ENCODE results near the gene SCT. TPM values are rescaled to one million over a fixed set of nuclear protein-coding genes. Genes with fewer than 3 reads are reported as not detected.
"Not testable (repeated sequence)": the region's sequence is repeated elsewhere in the genome, so short reads cannot be mapped to it uniquely, and the experiment has no call there.

The SCT gene
- total and polyA plus RNA-seq, 11 donors: 0.81 TPM; not detected in 10

- Histone ChIP-seq H3K27ac (no peak overlapping the region), H3K4me3 (no peak overlapping the region), H3K4me1 (no peaks in the 10 kb centered on the region), H3K9me3 (no peaks in the 10 kb centered on the region), H3K27me3 (no peaks in the 10 kb centered on the region), H3K36me3 (peaks cover 0 to 62% (median 27%) of the 10 kb centered on the region in 9 donors)
- DNase-seq (no peak), ATAC-seq (no peak)
- TF ChIP-seq CTCF (IDR thresholded peaks at IDR 0.05) (no peak), POLR2A (IDR thresholded peaks at IDR 0.05) (no peak)
- 89 to 95% (median 93%) methylated on average over 7 to 14 of the region's 14 CpGs for WGBS, 4 donors
- intact Hi-C loops (cut with DNase I): no loop called here
Observed at GRCh38 chr11:656426-656825, 29.4 kb upstream of the SCT start.

GRCh38 chr11:655036-655726 is 28.2 kb upstream of the SCT start:
- Histone ChIP-seq H3K27me3 (no peaks in the 10 kb centered on the region), H3K27ac (no peak overlapping the region), H3K4me3 (no peak overlapping the region), H3K36me3 (peaks cover 0 to 66% (median 32%) of the 10 kb centered on the region in 9 donors), H3K9me3 (no peaks in the 10 kb centered on the region), H3K4me1 (no peaks in the 10 kb centered on the region)
- ATAC-seq (peak in 1 of 4 donors; percentile 29), DNase-seq (no peak)
- intact Hi-C loops (cut with DNase I): no loop called here
- WGBS, 4 donors: 90 to 95% (median 92%) methylated on average over 30 of the region's 30 CpGs
- TF ChIP-seq POLR2A (IDR thresholded peaks at IDR 0.05) (no peak), CTCF (IDR thresholded peaks at IDR 0.05) (no peak)

- H3K27me3 ChIP-seq; ATAC-seq; H3K9me3 ChIP-seq; intact Hi-C loops (cut with DNase I); DNase-seq; H3K27ac ChIP-seq; H3K4me3 ChIP-seq; H3K4me1 ChIP-seq: not testable (repeated sequence)
- 91 to 99% (median 94%) methylated on average over 12 of the region's 12 CpGs for WGBS, 4 donors
- peaks cover 0 to 61% (median 34%) of the 10 kb centered on the region in 9 donors for H3K36me3 ChIP-seq
Observed at GRCh38 chr11:654444-654843, 27.5 kb upstream of the SCT start.

- Histone ChIP-seq H3K27ac (no peak overlapping the region), H3K4me1 (no peaks in the 10 kb centered on the region), H3K27me3 (no peaks in the 10 kb centered on the region), H3K4me3 (no peak overlapping the region), H3K9me3 (no peaks in the 10 kb centered on the region), H3K36me3 (peaks cover 0 to 57% (median 32%) of the 10 kb centered on the region in 9 donors)
- no peak for TF ChIP-seq POLR2A (IDR thresholded peaks at IDR 0.05)
- intact Hi-C loops (cut with DNase I): no loop called here
- ATAC-seq: no peak
- no peak for DNase-seq
- 88 to 94% (median 90%) methylated on average over 15 of the region's 15 CpGs for WGBS, 4 donors
Observed at GRCh38 chr11:653837-654236, 26.9 kb upstream of the SCT start.

- intact Hi-C loops (cut with DNase I); H3K27me3 ChIP-seq; H3K9me3 ChIP-seq; H3K27ac ChIP-seq; H3K4me3 ChIP-seq; H3K4me1 ChIP-seq; ATAC-seq; DNase-seq: not testable (repeated sequence)
- 84 to 94% (median 89%) methylated on average over 14 of the region's 14 CpGs for WGBS, 4 donors
- peaks cover 0 to 50% (median 25%) of the 10 kb centered on the region in 9 donors for H3K36me3 ChIP-seq
Observed at GRCh38 chr11:653136-653535, 26.2 kb upstream of the SCT start.

GRCh38 chr11:650482-650881 is 23.5 kb upstream of the SCT start:
- DNase-seq: no peak
- H3K27ac ChIP-seq: no peak overlapping the region
- 93 to 98% (median 96%) methylated on average over 10 of the region's 10 CpGs for WGBS, 4 donors
- no peaks in the 10 kb centered on the region for H3K27me3 ChIP-seq
- no peaks in the 10 kb centered on the region for H3K9me3 ChIP-seq
- ATAC-seq: no peak
- intact Hi-C loops (cut with DNase I): no loop called here
- peaks cover 0 to 43% (median 20%) of the 10 kb centered on the region in 9 donors for H3K36me3 ChIP-seq
- H3K4me3 ChIP-seq: no peak overlapping the region
- TF ChIP-seq CTCF (IDR thresholded peaks at IDR 0.05) (no peak), POLR2A (IDR thresholded peaks at IDR 0.05) (no peak)
- no peaks in the 10 kb centered on the region for H3K4me1 ChIP-seq

GRCh38 chr11:647672-648158 is 20.7 kb upstream of the SCT start:
- H3K27me3 ChIP-seq; H3K27ac ChIP-seq; ATAC-seq; intact Hi-C loops (cut with DNase I); DNase-seq; H3K4me1 ChIP-seq; H3K9me3 ChIP-seq; H3K4me3 ChIP-seq: not testable (repeated sequence)
- 87 to 97% (median 93%) methylated on average over 10 to 11 of the region's 14 CpGs for WGBS, 4 donors
- peaks cover 0 to 46% (median 28%) of the 10 kb centered on the region in 9 donors for H3K36me3 ChIP-seq
